SU-DHL-6 (cell line): ENCODE measurements around the gene PNLIPRP3.

Source experiments
- CTCF ChIP-seq: fragments of 200-600 bp; sonication (generic); IDR thresholded peaks from one replicate; pipeline ENCODE4 v1.5.1; 2017; ENCODE audit warnings: antibody characterized with exemption, mild to moderate bottlenecking, low read length, moderate library complexity; ENCODE audit not compliant: insufficient read depth, poor library complexity, severe bottlenecking
- EZH2phosphoT487 ChIP-seq: fragments of 200-600 bp; sonication (generic), shearing (Covaris generic); conservative IDR thresholded peaks from 2 replicates; pipeline ENCODE4 v1.6.1; 2018; ENCODE audit warnings: mild to moderate bottlenecking, antibody characterized with exemption, low read length, moderate library complexity, mixed read lengths

- TF ChIP-seq CTCF = no peak
- no peak for TF ChIP-seq EZH2phosphoT487
These were observed 45.2 kb downstream of the PNLIPRP3 start for GRCh38 chr10:116472891-116473290.
